Limb (tissue), 2 donors: ENCODE results near the gene AARSD1.
"Not testable (repeated sequence)": the region's sequence is repeated elsewhere in the genome, so short reads cannot be mapped to it uniquely, and the experiment has no call there.

Experiments
- DNase-seq, 2 donors: peaks; one replicate each; pipeline ENCODE4 v3.0.0-alpha.2; 2016; ENCODE audit errors: extremely low spot score in 2 of 2

Gene AARSD1

GRCh38 chr17:42920106-42920900, 44.0 kb downstream of the AARSD1 start:
- DNase-seq = no peak

- DNase-seq = not testable (repeated sequence)
Observed at GRCh38 chr17:42919522-42920077, 44.7 kb downstream of the AARSD1 start.

- DNase-seq = no peak
Observed at GRCh38 chr17:42918902-42919521, 45.2 kb downstream of the AARSD1 start.

- DNase-seq = no peak
Observed at GRCh38 chr17:42917236-42917603, 47.0 kb downstream of the AARSD1 start.

- DNase-seq = not testable (repeated sequence)
Observed at GRCh38 chr17:42916388-42917235, 47.6 kb downstream of the AARSD1 start.

GRCh38 chr17:42915288-42915687, 49.0 kb downstream of the AARSD1 start:
- DNase-seq = not testable (repeated sequence)

- no peak for DNase-seq
Observed at GRCh38 chr17:42913981-42914617, 50.2 kb downstream of the AARSD1 start.

- no peak for DNase-seq
Observed at GRCh38 chr17:42913522-42913921, 50.7 kb downstream of the AARSD1 start.

- no peak for DNase-seq
Observed at GRCh38 chr17:42908872-42909700, 55.2 kb downstream of the AARSD1 start.

GRCh38 chr17:42906772-42907446, 57.3 kb downstream of the AARSD1 start:
- no peak for DNase-seq

GRCh38 chr17:42904110-42904469, 60.2 kb downstream of the AARSD1 start:
- DNase-seq = no peak

GRCh38 chr17:42901535-42902229, 62.6 kb downstream of the AARSD1 start:
- no peak for DNase-seq
